NCI-H82 treated with DMSO at 0.1 percent for 48 hours (cell line): Measurements from ENCODE around the gene PCDHA8.
"Not testable (repeated sequence)": the region's sequence is repeated elsewhere in the genome, so short reads cannot be mapped to it uniquely, and the experiment has no call there.

Experiments used
- DNase-seq: peaks from one replicate; lab custom pipeline; 2025; ENCODE audit not compliant: unreplicated experiment; lab: John Stamatoyannopoulos, UW

The PCDHA8 gene

GRCh38 chr5:140828362-140828737, 12.6 kb upstream of the PCDHA8 start:
- no peak for DNase-seq

GRCh38 chr5:140829511-140830501, 11.2 kb upstream of the PCDHA8 start:
- not testable (repeated sequence) for DNase-seq

GRCh38 chr5:140833993-140834392, 7.0 kb upstream of the PCDHA8 start, which contains the start of gene PCDHA7:
Gene PCDHA7 (plus strand): TSS chr5:140834269. CDS start chr5:140834384, 115 bp downstream.
- no peak for DNase-seq

GRCh38 chr5:140834439-140835008, 6.5 kb upstream of the PCDHA8 start:
- DNase-seq = not testable (repeated sequence)

GRCh38 chr5:140835622-140836510, 5.1 kb upstream of the PCDHA8 start:
- DNase-seq = no peak

GRCh38 chr5:140842798-140843733, 2.1 kb downstream of the PCDHA8 start:
- DNase-seq = no peak

GRCh38 chr5:140848139-140849102, 7.4 kb downstream of the PCDHA8 start, which contains the start of gene PCDHA9:
Gene PCDHA9 (plus strand): TSS chr5:140848382. CDS start chr5:140848496, 114 bp downstream.
- not testable (repeated sequence) for DNase-seq

GRCh38 chr5:140849831-140850634, 9.0 kb downstream of the PCDHA8 start:
- not testable (repeated sequence) for DNase-seq

- DNase-seq = no peak
These were observed 15.0 kb downstream of the PCDHA8 start, which contains the start of gene PCDHA10 for GRCh38 chr5:140855772-140856674. Gene PCDHA10 (plus strand): TSS chr5:140855897. CDS start chr5:140856049, 152 bp downstream.

- DNase-seq = no peak
These were observed 16.4 kb downstream of the PCDHA8 start for GRCh38 chr5:140857177-140857986.

- no peak for DNase-seq
These were observed 16.9 kb downstream of the PCDHA8 start for GRCh38 chr5:140857987-140858240.

GRCh38 chr5:140862441-140863295, 21.7 kb downstream of the PCDHA8 start:
- DNase-seq = no peak

GRCh38 chr5:140868721-140869554, 28.0 kb downstream of the PCDHA8 start, which contains the start of gene PCDHA11:
Gene PCDHA11 (plus strand): TSS chr5:140868957. CDS start chr5:140869104, 147 bp downstream.
- DNase-seq = peak; percentile 40

- DNase-seq = no peak
These were observed 28.5 kb downstream of the PCDHA8 start for GRCh38 chr5:140869555-140869886.
